Subcutaneous abdominal adipose tissue (tissue), 5 donors: ENCODE results near the gene FUT4.
"Not testable (repeated sequence)": the region's sequence is repeated elsewhere in the genome, so short reads cannot be mapped to it uniquely, and the experiment has no call there.

ENCODE experiments used
- H3K27ac ChIP-seq: one replicate; pipeline ENCODE4 v1.7.0; 2013; ENCODE audit warnings: low read depth, mild to moderate bottlenecking, inconsistent platforms, low read length, moderate library complexity
- H3K27me3 ChIP-seq, 5 donors: one replicate each; pipeline ENCODE4 v1.7.0; 2013; ENCODE audit warnings: low read length in 5 of 5, inconsistent platforms in 1 of 5; ENCODE audit not compliant: control insufficient read depth in 5 of 5, insufficient read depth in 4 of 5
- H3K36me3 ChIP-seq, 5 donors: one replicate each; pipeline ENCODE4 v1.7.0; 2013; ENCODE audit warnings: low read length in 5 of 5; ENCODE audit not compliant: control insufficient read depth in 5 of 5, insufficient read depth in 5 of 5
- H3K4me1 ChIP-seq, 5 donors: one replicate each; pipeline ENCODE4 v1.7.0; 2013; ENCODE audit warnings: low read length in 5 of 5, mild to moderate bottlenecking in 3 of 5, moderate library complexity in 1 of 5; ENCODE audit not compliant: control insufficient read depth in 5 of 5, insufficient read depth in 5 of 5
- H3K4me3 ChIP-seq, 5 donors: one replicate each; pipeline ENCODE4 v1.7.0; 2013; ENCODE audit warnings: low read length in 5 of 5, low read depth in 1 of 5
- H3K9ac ChIP-seq, 5 donors: one replicate each; pipeline ENCODE4 v1.7.0; 2013; ENCODE audit warnings: low read length in 5 of 5, mild to moderate bottlenecking in 4 of 5, moderate library complexity in 3 of 5
- H3K9me3 ChIP-seq, 5 donors: one replicate each; pipeline ENCODE4 v1.7.0; 2013; ENCODE audit warnings: low read length in 5 of 5; ENCODE audit not compliant: control insufficient read depth in 5 of 5
- donor health status: healthy.
- donor health status: healthy.
- donor health status: healthy.
- donor health status: healthy.
- donor health status: healthy.

Gene FUT4

GRCh38 chr11:94563176-94563847, 19.6 kb downstream of the FUT4 start:
- Histone ChIP-seq H3K4me1 (no peaks in the 10 kb centered on the region), H3K27me3 (no peaks in the 10 kb centered on the region), H3K36me3 (no peaks in the 10 kb centered on the region), H3K27ac (no peak overlapping the region), H3K9me3 (no peaks in the 10 kb centered on the region), H3K4me3 (no peak overlapping the region), H3K9ac (no peak overlapping the region)

GRCh38 chr11:94563848-94564467, 20.2 kb downstream of the FUT4 start:
- H3K27ac ChIP-seq = no peak overlapping the region
- no peaks in the 10 kb centered on the region for H3K9me3 ChIP-seq
- no peaks in the 10 kb centered on the region for H3K27me3 ChIP-seq
- no peaks in the 10 kb centered on the region for H3K36me3 ChIP-seq
- H3K4me1 ChIP-seq = no peaks in the 10 kb centered on the region
- H3K4me3 ChIP-seq = no peak overlapping the region
- H3K9ac ChIP-seq = no peak overlapping the region

DNA sequence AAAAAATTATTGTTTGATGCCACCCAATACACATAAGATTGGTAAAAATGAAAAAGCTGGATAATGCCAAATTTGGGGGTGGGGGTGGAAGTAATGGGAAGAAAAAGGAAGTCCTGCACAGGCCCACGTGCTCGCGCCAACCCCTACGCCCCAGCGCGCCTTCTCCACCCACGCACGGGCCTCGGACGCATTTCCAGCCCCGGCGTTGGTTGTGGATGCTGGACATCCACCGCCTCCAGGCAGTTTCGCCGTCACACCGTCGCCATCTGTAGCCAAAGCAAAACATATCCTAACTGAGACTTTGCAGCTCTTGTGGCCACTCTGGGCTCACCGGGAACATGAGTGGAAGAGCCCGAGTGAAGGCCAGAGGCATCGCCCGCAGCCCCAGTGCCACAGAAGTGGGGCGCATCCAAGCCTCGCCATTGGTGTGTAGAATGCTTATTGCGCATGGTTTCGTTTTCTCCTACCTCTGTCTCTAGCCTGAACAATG, 23.5 kb downstream of the FUT4 start, which contains the start of gene PIWIL4:
Gene PIWIL4, plus strand, starts transcription at position 188 of the 490 bp plus-strand sequence. Its CDS starts 151 bp downstream, at position 339.
- Histone ChIP-seq H3K27ac (no peak within 1 kb of the TSS), H3K36me3 (no peaks in the 10 kb centered on the region), H3K4me1 (no peaks in the 10 kb centered on the region), H3K27me3 (no peaks in the 10 kb centered on the region), H3K9ac (no peak within 1 kb of the TSS), H3K9me3 (no peaks in the 10 kb centered on the region), H3K4me3 (no peak within 1 kb of the TSS)

DNA sequence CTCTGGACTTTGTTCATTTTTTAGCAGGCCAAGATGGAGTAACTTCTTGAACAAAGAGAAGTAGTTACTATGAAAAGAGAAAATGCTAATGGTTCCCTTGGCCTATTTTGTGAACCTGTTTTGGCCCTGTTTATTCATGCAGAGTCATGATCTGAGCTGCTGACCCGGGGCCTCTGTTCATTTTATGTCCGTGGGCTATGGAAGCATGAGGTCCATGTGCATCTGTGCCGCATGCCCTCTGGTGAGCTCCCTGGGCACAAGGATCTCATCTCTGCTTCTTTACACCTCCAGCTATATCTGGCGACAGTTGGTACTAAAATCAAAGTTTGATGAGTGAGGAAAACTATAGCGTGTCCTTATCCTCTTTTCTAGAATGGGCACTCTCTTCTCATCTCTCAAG, 24.5 kb downstream of the FUT4 start:
- Histone ChIP-seq H3K36me3 (no peaks in the 10 kb centered on the region), H3K4me3 (no peak overlapping the region), H3K4me1 (no peaks in the 10 kb centered on the region), H3K27ac (no peak overlapping the region), H3K9ac (no peak overlapping the region), H3K27me3 (no peaks in the 10 kb centered on the region), H3K9me3 (no peaks in the 10 kb centered on the region)

DNA sequence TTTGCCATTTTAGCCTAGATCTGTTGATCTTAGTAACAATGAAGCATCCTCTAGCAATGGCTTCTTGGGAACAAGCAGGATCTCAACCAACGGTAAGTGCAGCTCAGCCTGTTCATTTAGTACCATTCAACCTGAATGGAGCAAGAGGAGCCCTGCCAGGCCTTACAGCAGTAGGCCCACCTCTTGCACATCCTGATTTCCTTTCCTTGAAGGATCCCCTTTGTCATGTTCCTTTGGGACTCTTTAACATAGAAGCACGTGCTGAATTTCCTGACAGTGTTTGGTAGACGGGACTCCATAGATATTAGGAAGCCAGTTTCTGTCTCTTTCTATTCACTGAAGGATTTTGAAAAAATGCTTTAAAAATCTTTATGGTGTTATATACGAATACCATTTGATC, 25.0 kb downstream of the FUT4 start:
- Histone ChIP-seq H3K36me3 (no peaks in the 10 kb centered on the region), H3K4me1 (no peaks in the 10 kb centered on the region), H3K27ac (no peak overlapping the region), H3K9me3 (no peaks in the 10 kb centered on the region), H3K27me3 (no peaks in the 10 kb centered on the region), H3K9ac (no peak overlapping the region), H3K4me3 (no peak overlapping the region)

- not testable (repeated sequence) for H3K4me1 ChIP-seq, H3K9me3 ChIP-seq, H3K27me3 ChIP-seq, H3K4me3 ChIP-seq, H3K27ac ChIP-seq, H3K9ac ChIP-seq, H3K36me3 ChIP-seq
Measured at GRCh38 chr11:94572975-94573374, 29.3 kb downstream of the FUT4 start.

DNA sequence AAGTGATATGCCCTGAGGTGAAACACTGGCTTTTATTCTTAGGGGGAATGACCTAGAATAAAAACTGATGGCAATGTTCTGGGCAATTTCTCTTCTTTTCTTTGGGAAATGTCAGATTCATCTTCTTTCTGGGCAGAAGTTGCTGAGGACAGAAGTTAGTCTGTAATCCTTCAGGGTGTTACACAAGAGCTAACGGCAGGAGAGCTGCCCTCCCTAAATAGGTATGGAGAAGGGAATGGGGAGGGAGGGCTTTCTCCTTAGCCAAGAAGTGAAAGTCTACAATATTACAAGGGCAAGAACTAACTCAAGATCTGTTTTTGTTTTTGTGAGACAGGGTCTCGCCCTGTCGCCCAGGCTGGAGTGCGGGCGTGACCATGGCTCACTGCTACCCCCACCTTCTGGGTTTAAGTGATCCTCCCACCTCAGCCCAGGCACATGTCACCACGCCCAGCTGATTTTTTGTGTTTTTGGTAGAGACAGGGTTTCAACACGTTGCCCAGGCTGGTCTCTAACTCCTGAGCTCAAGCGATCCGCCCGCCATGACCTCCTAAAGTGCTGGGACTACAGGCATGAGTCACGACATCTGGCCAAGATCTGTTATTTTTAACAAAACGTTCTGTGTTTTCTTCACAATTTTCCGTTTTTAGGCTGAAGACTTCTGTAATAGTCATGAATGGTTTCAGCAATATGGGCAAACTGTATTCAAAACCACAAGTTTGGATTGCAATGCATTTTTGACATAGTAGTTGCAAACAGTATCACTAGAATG, 30.7 kb downstream of the FUT4 start:
- no peaks in the 10 kb centered on the region for H3K36me3 ChIP-seq
- H3K27me3 ChIP-seq = no peaks in the 10 kb centered on the region
- H3K9me3 ChIP-seq = no peaks in the 10 kb centered on the region
- H3K4me3 ChIP-seq = peak overlapping the region in 4 of 5 donors; percentile 0 to 50 (median 34)
- no peak overlapping the region for H3K27ac ChIP-seq
- no peak overlapping the region for H3K9ac ChIP-seq
- H3K4me1 ChIP-seq = peaks cover 0 to 8% (median 7%) of the 10 kb centered on the region in 5 donors

GRCh38 chr11:94576306-94576705, 32.6 kb downstream of the FUT4 start:
- no peaks in the 10 kb centered on the region for H3K9me3 ChIP-seq
- H3K9ac ChIP-seq = no peak overlapping the region
- no peak overlapping the region for H3K27ac ChIP-seq
- H3K27me3 ChIP-seq = no peaks in the 10 kb centered on the region
- peaks cover 0 to 8% (median 7%) of the 10 kb centered on the region in 5 donors for H3K4me1 ChIP-seq
- H3K36me3 ChIP-seq = peaks cover 0 to 4% (median 0%) of the 10 kb centered on the region in 5 donors
- no peak overlapping the region for H3K4me3 ChIP-seq

DNA sequence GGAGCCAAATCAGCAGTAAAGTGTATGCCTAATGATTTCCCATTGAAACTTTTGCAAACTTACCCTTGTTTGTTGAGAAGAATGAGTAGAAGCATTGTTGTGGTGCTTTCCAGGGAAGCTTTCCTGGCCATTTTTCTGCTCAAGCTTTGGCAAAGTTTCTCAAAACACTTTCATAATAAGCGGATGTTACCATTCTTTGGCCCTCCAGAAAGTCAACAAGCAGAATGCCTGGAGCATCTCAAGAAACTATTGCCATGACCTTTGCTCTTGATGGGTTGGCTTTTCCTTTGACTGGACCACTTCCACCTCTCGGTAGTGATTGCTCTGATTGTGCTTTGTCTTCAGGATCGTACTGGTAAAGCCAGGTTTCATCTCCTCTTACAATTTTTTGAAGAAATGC, 34.1 kb downstream of the FUT4 start:
- no peak overlapping the region for H3K27ac ChIP-seq
- no peak overlapping the region for H3K9ac ChIP-seq
- H3K4me3 ChIP-seq = no peak overlapping the region
- peaks cover 0 to 4% (median 0%) of the 10 kb centered on the region in 5 donors for H3K36me3 ChIP-seq
- H3K9me3 ChIP-seq = no peaks in the 10 kb centered on the region
- H3K27me3 ChIP-seq = no peaks in the 10 kb centered on the region
- peaks cover 0 to 8% (median 7%) of the 10 kb centered on the region in 5 donors for H3K4me1 ChIP-seq

- H3K27ac ChIP-seq = no peak overlapping the region
- H3K4me3 ChIP-seq = no peak overlapping the region
- peaks cover 0 to 8% (median 4%) of the 10 kb centered on the region in 5 donors for H3K4me1 ChIP-seq
- no peaks in the 10 kb centered on the region for H3K27me3 ChIP-seq
- peaks cover 0 to 4% (median 0%) of the 10 kb centered on the region in 5 donors for H3K36me3 ChIP-seq
- no peak overlapping the region for H3K9ac ChIP-seq
- no peaks in the 10 kb centered on the region for H3K9me3 ChIP-seq
Measured at GRCh38 chr11:94581926-94582325, 38.2 kb downstream of the FUT4 start.
